Activated effector memory CD4-positive, alpha-beta T cell treated with Interleukin-2 at 50 U/mL for 16 hours (primary cell): Measurements from ENCODE around the gene ABR.
A peak's percentile ranks its signal among the peaks of the same experiment; 100 is the strongest.
"Not testable (repeated sequence)": the region's sequence is repeated elsewhere in the genome, so short reads cannot be mapped to it uniquely, and the experiment has no call there.

Experiments used
- DNase-seq: peaks from one replicate; pipeline ENCODE4 v3.0.0-alpha.2; 2020

Gene ABR

DNA sequence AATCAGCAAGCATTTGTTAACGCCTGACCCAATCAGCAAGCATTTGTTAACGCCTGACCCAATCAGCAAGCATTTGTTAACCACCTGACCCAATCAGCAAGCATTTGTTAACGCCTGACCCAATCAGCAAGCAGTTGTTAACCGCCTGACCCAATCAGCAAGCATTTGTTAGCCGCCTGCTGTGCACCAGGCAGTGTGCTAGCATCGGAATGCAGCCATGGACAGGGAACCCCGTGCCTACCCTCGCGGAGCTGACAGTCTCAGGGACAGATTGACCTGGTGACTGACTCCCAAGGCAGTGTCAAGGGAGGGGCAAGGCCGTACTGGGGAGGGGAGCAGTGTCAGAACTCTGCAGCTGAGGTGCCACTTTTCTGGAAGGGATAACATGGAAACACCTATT lies 66.9 kb downstream of the ABR start:
- DNase-seq, result no peak

DNA sequence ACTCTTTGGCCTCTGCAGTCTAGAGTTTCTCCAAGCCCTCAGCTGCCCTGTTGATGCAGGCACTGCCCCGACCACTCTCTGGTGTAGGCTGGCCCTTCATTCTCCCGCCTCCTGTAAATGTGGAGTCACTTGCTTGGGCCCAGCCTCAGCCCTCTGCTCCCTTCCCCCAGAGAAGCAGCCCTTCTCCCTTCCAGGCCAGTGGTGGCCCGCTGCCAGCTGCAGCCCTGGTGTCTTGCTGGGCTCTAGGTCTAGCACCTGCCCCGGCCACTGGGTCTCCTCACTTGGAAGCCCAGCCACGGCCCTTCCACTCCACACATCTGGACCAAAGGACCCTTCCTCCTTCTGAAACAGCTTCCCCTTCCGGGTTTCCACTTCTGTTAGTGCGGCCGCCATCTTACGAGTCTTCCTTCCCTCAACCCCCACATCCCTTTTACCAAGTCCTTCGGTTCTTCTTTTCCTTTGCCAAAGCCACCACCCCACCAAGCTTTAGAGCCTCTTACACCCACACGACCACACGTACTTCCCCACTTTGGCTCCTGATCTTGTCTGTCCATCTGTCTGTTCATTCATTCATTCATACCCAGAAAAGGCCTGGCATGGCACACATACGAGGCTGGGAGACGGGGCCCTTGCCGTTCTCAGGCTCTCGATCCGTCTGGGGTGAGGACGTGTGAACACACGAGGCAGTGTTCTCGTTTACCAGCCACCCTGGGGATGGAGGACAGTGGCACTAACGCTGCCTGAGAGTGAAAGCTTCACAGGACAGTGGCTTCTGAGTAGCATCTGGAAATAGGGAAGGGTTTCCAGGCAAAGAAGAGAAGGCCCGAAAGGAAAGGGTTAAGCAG lies 68.0 kb downstream of the ABR start:
- no peak for DNase-seq

DNA sequence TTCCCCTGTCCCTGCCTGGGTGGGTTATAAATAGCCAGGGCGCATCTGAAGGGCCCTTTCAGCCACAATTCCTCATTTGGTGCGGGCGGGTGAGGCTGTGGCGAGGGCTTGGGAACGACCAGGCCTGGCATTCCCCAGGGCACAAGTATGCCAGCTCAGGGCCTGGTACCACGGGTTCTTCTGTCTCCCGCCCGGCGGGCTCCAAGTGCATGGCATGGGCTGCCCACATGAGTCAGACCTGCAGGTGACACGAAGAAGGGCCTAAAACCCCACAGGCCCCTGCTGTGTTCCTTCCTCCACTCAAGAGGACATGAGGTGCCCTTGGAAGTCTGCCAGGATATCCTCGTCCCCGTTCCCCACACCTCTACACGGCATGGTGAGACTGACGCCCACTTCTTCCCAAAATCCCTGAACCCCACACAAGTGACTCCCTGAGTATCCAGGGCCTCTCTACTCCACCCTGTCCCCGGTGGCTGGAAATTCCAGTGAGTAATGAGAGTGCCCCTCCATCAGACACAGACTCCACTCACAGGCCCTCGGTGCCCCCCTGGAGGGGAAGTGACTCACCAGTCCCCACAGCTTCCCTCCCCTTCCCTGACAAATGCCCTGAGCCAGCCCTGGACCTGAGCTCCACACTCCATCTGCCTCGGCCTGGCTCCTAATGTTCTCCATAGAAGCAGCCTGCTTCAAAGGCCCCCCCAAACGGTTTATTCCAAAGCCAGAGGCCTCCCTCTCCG lies 68.8 kb downstream of the ABR start:
- DNase-seq, result no peak

DNA sequence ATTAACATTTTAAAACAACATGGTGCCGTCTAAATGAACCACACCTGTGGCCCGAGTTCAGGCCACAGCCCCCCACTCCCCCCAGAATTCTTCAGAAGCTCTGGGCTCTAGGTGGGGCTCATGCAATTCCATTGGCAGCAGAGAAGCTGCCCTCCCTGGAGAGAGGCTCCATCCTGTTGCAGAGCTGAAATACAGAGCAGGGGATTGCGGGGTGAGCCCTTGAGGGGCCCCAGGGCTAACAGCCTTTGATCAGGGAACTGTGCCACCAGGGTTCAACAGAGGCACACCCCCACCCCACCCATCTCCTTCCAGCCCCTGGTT lies 69.3 kb downstream of the ABR start:
- DNase-seq, result no peak

DNA sequence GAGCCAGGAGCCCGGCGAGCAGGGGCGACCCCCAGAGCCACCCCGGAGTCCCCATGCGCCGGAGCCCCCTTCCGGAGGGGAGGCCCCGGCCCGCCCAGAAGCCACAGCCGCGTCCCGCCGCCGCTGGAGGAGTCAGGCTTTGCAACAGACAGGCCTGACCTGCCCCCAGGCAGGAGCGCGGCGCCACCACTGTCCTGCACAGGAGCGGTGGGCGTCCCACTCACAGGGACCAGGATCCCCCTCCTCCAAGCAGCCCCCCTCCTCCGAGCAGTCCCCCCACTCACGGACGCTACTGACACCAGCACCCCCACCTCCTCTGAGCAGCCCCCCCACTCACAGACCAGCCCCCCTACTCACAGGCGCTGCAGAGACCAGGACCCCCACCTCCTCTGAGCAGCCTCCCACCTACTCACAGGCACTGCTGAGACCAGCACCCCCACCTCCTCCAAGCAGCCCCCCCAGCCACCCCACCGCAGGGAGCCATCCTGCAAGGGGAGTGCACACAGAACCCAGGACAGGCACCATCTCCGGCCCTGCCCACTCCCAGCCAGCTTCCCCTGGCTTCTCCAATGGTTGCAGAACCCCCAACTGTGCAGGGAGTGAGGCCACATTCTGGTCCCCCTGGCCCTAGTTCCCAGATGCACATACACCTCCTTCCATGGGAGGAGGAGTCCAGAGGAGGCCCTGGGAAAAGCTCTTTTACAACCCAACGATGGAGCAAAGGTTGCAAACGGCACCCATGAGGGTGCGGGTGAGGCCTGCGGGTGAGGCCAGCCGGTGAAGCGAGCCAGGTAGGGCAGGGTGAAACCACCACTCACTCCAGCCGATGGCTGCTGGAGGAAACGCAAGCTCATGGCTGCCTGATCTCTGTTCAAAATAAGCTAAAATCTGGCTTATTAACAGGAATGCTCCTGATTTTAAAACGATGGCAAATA lies 69.9 kb downstream of the ABR start:
- no peak for DNase-seq

DNA sequence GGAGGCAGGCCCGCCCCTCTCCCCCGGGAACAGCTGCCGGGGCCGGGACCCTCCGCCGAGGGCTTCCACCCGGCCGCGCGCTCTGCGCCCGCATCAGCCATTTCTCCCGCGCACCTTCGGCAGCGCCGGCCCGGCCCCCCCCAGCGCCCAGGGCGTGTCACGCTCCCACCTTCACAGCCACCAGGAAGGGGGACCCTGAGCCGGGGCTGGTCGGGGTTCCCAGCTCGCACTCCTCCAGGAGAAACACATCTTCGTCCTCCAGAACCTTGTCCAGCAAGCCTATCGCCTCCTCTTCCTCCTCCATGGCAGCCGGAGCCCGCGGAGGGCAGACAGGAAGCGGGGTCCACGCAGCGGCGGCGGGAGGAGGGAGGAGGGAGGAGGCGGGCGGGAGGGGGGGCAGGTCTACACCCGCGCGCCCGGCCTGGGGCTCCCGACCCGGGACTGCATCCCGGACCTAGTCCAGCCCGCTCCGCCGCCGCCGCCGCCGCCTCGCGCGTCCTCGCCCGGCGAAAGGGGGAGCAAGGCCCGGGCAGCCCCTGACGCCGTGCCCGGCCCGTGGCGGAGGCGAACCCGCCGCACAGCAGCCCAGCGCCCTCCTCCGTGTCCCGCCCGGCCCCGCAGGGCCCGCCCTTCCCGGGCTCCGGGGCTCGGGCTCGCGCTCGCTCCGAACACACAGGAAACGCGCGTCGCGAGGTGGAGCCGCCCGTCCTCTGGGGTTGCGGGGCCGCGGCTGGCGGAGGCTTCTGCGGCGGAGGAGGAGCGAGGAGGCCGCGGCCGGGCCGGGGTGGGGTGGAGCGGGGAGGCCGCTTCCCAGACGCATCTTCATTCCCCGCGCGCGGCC lies 70.8 kb downstream of the ABR start:
- DNase-seq, result peak; percentile 65

DNA sequence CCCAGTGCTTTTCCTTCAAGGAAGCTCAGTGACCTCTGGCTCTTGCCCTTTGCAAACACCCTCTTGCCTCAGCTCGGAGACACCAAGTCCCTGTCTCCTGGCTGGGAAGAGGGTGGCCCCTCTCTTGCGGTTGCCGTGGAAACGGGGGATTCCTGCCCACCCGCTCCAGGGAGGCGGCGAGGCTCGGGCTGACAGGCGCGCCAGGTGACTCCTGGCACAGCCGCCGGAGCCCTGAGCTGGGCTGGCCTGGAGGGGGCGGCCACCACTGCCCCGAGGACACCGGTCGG lies 71.4 kb downstream of the ABR start:
- DNase-seq, result no peak

DNA sequence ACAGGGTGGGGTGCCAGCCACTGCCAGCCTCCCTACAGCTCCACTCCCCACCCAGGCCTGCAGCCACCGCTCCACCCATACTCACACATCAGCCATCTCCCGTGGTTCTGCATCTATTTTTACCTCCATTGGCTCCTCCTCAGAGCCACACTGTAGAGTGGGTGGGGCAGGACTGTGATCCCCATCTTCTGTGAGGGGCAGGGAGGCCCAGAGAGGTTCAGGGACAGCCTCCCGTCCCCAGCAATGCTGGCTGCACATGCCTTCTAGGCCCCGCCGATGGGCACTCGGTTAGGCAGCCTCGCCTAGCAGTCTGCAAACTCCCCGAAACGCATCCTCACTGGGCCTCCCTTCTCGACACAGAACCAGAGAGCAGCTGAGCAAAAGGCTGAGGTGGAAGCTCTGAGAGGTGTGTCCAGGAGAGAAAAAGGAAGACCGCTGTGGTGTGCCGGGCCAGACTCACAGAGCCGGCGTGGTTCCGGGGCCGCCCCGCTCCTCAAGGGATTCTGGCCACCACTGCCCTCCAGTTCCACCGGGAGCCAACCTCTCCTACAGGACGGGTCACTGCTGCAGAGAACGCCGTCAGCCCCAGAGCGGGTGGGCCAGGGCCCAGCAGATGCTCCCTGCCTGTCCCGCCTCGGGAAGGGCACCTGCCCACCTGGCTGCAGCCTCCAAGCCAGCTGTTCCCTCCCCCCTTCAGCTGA lies 71.9 kb downstream of the ABR start:
- no peak for DNase-seq

DNA sequence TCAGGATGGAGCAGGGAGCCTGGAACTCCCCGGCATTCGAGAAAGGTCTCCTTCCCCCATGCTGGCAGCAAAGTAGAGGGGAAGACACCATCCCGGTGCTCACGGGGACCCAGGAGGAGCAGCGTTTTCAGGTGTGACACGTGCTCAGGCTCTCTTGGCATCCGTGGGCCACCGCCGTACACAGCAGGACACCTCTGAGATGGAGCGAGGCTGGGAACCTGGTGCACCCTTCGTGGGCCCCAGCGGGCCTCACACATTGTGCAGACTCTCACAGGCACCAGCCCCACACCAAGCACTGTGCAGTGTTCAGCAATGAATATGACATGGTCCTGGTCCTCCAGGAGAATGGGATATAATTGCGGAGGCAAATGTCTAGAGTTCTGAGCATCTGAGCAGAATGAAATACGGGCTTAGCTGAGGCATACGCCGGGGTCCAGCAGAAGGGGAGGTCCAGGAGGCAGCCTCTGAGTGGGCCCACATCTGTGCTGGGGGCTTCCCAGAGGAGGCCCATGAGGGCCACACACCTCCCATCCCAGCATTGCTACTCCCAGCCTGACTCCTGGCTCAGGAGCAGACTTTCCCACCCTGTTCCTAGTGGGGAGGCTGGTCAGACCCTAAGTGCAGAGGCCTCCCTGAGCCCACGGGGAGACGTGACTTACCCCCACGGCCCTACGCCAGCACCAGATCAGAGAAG lies 72.6 kb downstream of the ABR start:
- DNase-seq, result no peak

DNA sequence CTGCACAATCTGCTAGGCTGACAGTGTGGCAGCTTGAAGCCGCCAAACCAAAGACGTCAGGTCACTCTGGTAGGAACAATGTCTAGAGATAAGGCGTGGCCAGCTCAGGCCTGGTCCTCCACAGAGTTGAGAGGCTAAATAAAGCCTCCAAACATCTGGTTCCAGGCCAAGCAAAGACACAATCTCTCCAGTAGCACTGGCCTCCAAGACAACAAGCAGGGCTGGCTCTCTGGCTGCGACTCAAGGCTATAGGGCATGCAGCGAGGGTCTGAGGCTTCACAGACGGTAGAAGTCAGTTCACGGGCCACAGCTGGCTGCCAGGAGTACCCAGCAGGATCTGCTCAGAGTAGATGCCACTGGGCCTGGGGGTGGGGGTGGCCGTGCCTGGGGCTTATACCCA lies 75.6 kb downstream of the ABR start:
- no peak for DNase-seq

DNA sequence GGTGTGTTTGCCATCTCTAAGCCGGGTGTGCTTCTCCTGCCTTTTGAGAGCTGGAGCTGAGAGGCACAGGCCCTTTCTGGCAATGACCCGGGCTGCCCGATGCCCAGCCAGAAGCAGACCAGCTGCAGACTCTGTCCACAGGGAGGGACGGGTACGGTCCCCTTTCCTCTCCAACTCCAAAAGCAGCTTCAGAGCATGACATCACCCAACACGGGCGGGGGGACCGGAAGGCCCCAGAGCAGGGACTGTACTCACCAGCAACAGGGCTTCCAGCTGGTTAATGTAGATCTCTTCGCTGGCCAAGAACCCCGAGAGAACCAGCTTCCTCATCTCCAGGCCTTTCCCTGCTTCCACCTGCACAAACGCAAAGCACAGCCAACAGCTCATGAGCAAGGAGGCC lies 79.4 kb downstream of the ABR start:
- no peak for DNase-seq

DNA sequence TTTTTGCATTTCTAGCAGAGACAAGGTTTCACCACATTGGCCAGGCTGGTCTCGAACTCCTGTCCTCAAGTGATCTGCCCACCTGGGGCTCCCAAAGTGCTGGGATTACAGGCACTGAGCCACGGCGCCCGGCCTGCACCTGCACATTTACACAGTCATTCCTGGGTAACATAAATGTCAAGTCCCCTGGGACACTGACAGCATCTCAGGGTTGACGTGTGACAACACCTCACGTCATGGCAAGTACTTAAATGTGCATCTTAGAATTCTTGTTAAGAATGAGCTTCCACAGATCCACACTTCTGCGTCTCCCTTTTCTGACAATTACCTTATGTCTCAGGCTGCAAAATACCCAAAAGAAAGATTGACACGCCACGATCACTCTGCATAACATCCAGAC lies 80.5 kb downstream of the ABR start:
- DNase-seq, result no peak

DNA sequence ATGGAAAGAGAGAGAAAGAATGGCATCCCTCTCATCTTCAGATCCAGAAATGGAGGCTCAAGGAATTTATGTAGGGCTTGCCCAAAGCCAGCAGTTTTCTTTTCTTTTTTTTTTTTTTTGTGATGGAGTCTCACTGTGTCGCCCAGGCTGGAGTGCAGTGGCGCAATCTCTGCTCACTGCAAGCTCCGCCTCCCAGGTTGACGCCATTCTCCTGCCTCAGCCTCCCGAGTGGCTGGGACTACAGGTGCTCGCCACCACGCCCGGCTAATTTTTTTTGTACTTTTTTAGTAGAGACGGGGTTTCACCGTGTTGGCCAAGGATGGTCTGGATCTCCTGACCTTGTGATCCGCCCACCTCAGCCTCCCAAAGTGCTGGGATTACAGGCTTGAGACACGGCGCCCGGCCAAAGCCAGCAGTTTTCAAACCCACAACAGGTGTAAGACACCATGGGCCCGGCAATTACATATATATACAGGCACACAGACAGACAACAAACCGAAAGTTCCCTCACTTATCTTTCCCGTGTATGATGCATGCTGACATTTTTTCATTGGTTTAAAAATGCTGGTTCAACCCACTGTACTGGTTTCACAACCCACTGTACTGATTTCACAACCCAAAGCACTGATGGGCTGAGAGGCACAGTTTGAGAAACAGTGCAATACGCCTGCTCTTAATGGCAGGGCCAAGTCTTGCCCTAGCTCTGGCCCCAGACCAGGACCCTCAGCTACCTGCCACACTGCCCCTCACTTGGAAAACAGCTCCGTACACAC lies 81.6 kb downstream of the ABR start:
- DNase-seq, result not testable (repeated sequence)

DNA sequence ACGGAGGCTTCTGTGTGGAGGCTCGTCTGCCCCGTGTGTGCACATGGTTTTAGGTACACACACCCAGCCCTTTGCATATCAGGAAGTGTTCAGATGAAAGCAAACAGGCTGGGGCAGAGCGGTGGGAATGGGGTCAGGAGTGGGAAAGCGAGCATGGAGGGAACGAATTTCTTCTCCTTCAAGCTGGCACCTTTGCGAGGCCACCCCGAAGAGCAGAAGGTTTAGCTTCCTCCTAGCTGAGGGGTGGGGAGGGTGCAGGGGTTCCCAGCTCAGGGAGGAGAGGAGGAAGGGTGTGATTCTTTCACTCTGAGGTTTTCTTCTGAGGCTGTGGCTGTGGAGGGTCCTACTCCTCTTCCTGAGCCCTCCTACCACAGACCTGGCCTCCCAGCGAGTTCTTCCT lies 83.6 kb downstream of the ABR start:
- no peak for DNase-seq

DNA sequence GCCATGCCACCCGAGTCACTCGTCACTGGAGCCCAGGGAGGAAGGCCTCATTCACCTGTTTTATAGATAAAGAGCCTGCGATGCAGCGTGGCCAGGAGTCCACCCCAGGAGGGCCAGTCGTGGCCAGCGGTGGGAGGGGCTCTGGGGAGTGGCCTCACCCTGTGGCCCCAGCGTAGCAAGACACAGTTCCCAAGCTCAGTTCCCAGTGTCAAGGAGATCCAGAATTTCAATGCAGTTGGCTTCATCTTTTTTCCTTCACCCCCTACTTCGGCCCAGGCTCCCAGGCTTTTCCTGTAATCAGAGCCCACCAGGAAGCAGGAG lies 84.0 kb downstream of the ABR start:
- no peak for DNase-seq

DNA sequence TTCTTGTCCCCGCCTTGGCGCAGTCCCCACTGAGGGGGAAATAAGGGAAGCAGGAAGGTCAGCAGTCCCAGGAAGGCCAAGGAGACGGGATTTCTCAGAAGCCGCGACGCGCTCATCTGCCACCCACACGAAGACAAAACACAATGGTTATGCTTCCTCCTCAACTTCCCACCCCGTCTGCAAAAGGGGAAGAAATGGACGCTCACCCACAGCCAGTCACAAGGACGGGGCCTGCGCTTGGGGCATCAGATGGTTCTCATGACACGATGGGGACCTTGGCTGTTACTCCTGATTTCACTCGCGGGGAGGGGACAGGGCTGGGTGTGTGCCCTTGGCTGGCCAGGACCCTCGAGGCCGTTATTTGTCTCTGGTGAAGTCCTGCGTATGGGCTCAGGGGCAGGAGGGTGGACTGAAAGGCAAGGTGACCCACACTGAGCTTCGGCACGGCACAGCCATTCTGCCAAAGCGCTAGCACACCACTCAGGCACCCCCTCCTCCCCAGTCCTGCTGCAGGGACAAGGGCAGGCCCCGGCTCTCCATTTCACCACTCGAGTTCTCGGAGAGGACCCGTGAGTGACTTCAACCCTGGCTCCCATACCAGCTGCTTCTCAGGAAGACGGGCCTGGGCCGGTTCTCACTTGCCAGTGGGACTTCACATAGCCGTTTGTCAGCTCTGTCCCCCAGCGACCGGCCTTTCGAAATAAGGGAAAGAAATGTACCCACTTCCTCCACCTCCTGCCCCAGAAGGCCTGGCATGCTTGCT lies 84.5 kb downstream of the ABR start:
- no peak for DNase-seq

DNA sequence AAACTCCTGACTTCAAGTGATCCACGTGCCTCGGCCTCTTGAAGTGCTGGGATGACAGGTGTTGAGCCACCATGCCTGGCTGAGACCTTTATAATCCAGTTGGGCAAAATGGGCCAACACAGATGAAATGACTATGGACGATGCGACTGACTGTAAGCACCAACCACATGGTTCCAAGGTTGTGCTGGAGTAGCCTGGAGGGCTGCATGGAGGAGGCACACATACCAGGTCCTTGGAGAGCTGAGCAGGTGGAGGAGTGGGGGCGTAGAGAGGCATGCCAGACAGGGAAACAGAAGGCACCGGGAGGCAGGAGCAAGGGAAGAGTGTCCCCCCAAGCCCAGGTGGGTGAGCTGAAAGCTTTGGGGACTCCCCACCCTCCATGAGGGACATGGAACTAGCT lies 85.2 kb downstream of the ABR start:
- DNase-seq, result no peak

DNA sequence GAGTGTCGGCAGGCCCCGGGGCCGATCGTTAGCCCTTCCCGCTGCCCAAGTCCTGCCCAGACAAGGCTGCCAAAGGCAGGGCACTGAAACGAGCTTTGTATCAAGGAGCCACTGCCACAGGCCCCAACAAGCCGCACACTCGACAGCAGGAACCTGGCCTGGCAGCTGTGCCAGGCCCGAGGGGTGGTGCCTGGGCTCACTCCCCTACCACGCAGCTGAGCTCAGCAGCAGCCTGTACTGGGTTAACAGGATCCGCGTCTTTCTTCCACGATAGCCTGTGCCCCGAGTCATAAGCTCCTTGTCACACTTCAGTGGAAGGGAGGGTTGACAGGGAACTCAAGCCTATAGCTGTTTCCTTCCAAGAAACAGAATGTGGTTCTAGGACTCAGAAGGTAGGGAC lies 87.9 kb downstream of the ABR start:
- no peak for DNase-seq

DNA sequence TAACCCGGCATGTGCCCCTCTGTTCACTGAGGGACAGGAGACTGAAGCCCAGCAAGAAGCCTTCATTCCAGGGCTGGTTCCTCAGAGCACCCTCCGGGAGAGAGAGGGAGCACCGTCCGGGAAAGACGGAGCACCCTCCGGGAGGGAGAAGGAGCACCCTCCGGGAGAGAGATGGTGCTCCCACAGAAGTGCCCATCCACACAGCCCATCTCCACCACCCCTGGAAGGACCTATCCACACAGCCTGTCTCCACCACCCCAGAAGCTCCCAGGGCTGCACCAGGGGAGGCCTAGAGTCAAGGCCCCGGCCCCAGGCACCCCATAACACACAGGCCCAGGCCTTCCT lies 88.6 kb downstream of the ABR start:
- no peak for DNase-seq

DNA sequence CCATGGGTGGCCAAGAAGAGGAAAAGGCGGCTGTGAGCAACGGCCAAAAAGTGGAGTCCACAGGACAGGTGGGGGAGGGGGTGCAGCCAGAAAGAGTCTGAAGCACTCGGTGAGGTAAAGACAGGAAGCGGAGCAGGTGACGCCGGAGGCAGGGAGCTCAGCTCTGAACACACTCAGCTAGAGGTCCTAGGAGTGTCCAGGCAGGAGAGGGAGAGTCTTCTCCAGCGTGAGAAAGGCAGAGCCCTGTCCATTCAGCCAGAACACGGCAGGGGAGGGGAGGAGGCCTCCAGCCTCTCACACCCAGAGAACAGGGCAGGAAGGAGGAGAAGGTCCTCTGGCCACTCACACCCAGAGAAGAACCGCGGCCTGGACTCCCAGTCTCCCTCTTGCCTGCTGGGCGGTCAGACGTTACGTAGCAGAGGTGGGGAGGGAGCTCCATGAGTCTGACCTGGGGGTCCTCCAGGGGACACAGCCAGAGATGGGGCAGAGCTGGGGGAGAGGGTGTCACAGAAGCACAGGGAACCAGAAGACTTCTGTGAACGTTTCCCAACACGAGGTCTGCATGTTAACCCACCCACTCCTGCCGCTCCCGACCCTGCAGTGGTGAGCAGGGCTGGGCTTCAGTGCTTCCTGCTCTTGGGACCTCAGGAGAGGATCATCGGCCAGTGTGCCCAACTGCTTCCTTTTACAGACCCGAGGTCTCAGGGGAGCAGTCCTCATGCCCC lies 89.2 kb downstream of the ABR start:
- no peak for DNase-seq
